Type B pancreatic cell (in vitro differentiated cells): ENCODE measurements around the gene MYO5C. TPM values are rescaled to one million over a fixed set of nuclear protein-coding genes. Genes with fewer than 3 reads are reported as not detected.

Experiments used
- DNase-seq: peaks from one replicate; pipeline ENCODE4 v3.0.0; 2021; ENCODE audit warnings: mixed read lengths; ENCODE audit not compliant: unreplicated experiment; ENCODE audit errors: extremely low spot score
- H3K27ac Mint-ChIP-seq: 2 replicates; pipeline ENCODE4 v1.8.0; 2021; ENCODE audit warnings: mild to moderate bottlenecking, mixed read lengths
- H3K27me3 Mint-ChIP-seq: 2 replicates; pipeline ENCODE4 v1.8.0; 2021; ENCODE audit warnings: mixed read lengths
- H3K36me3 Mint-ChIP-seq: 2 replicates; pipeline ENCODE4 v1.8.0; 2021; ENCODE audit warnings: mixed read lengths
- H3K4me1 Mint-ChIP-seq: one replicate; pipeline ENCODE4 v1.8.0; 2021; ENCODE audit warnings: mixed read lengths; ENCODE audit not compliant: unreplicated experiment
- H3K4me3 Mint-ChIP-seq: 2 replicates; pipeline ENCODE4 v1.8.0; 2021; ENCODE audit warnings: mild to moderate bottlenecking, mixed read lengths
- H3K9me3 Mint-ChIP-seq: 2 replicates; pipeline ENCODE4 v1.8.0; 2021; ENCODE audit warnings: mixed read lengths
- total RNA-seq: library from RNA; stranded (reverse); gene quantifications from 2 replicates; pipeline ENCODE4 v1.2.1, GENCODE V29; 2021; ENCODE audit warnings: low replicate concordance
- TF ChIP-seq, protein P1 (sequence below): fragments of 200-600 bp; sonication (generic); conservative IDR thresholded peaks from 2 replicates; pipeline ENCODE4 v1.5.0; 2021; ENCODE audit warnings: antibody characterized with exemption, mild to moderate bottlenecking

The MYO5C gene
- total RNA-seq, 1 donor from 2014 or later = 17.5 TPM

DNA sequence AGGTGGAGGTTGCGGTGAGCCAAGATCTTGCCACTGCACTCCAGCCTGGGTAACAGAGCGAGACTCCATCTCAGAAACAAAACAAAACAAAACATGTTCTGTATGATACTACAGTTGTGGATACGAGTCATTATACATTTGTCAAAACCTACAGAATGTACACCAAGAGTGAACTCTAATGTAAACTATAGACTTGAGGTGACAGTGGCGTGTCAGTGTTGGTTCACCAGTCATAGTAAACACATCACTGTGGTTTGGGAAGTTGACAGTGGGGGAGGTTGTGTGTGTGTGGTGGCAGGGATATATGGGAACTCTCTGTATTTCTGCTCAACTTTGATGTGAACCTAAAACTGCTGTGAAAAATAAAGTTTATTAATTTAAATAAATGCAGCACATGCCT, 71.4 kb downstream of the MYO5C start:
- no peak overlapping the region for H3K27ac Mint-ChIP-seq
- H3K4me1 Mint-ChIP-seq = no peaks in the 10 kb centered on the region
- H3K4me3 Mint-ChIP-seq = no peak overlapping the region
- TF ChIP-seq, protein P1, sequence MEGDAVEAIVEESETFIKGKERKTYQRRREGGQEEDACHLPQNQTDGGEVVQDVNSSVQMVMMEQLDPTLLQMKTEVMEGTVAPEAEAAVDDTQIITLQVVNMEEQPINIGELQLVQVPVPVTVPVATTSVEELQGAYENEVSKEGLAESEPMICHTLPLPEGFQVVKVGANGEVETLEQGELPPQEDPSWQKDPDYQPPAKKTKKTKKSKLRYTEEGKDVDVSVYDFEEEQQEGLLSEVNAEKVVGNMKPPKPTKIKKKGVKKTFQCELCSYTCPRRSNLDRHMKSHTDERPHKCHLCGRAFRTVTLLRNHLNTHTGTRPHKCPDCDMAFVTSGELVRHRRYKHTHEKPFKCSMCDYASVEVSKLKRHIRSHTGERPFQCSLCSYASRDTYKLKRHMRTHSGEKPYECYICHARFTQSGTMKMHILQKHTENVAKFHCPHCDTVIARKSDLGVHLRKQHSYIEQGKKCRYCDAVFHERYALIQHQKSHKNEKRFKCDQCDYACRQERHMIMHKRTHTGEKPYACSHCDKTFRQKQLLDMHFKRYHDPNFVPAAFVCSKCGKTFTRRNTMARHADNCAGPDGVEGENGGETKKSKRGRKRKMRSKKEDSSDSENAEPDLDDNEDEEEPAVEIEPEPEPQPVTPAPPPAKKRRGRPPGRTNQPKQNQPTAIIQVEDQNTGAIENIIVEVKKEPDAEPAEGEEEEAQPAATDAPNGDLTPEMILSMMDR = no peak
- H3K27me3 Mint-ChIP-seq = no peaks in the 10 kb centered on the region
- H3K36me3 Mint-ChIP-seq = no peaks in the 10 kb centered on the region
- no peak for DNase-seq
- H3K9me3 Mint-ChIP-seq = no peaks in the 10 kb centered on the region

DNA sequence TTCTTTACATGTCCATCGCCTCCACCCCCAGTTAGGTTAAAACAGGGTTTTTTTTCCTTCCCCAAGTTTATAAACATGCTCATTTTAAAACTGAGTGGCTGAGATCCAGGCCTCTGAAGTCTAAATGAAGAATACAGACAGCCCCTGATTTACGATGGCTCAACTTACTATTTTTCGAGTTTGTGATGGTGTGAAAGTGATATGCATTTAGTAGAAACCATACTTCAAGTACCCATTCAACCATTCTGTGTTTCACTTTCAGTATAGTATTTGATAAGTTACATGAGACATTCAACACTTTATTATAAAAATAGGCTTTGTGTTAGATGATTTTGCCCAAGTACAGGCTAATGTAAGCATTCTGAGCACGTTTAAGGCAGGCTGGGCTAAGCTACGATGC, 73.9 kb downstream of the MYO5C start:
- TF ChIP-seq, protein P1 = no peak
- Mint-ChIP-seq H3K9me3 (no peaks in the 10 kb centered on the region), H3K36me3 (no peaks in the 10 kb centered on the region), H3K27ac (no peak overlapping the region), H3K27me3 (no peaks in the 10 kb centered on the region), H3K4me3 (no peak overlapping the region), H3K4me1 (no peaks in the 10 kb centered on the region)
- DNase-seq = no peak

DNA sequence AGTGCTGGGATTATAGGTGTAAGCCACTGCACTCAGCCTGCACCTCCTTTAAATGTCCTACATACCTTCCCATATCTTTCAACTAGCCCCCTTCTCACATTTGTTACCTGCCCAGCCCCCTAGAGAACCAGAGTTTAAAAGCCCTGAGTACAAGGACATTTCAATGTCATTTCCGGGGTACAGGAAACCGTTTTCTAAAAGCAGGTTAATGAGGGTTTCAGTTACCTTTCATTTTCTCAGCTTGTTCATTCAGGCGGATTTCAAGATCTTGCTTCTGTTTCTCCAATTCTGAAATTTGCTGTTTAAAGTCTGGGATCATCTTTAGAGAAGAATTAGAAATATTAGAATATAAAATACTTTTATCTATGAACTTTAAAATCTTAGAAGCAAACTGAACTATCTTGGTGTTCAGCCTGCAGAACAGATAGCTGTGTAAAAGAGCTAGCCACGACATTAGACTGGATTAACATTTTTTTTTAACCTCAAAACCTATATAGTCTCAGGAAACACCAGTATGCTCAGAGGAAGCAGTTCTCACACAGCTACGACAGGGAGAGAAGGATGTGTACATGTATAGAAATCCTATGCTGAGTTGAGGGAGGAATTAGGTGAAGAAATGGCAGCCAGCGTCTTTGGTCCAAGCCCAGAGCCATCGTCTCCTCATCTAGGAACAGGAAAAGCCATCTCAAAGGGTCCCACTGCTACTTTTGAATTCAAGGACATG, 74.5 kb downstream of the MYO5C start:
- no peaks in the 10 kb centered on the region for H3K27me3 Mint-ChIP-seq
- DNase-seq = no peak
- H3K9me3 Mint-ChIP-seq = no peaks in the 10 kb centered on the region
- H3K27ac Mint-ChIP-seq = no peak overlapping the region
- no peaks in the 10 kb centered on the region for H3K36me3 Mint-ChIP-seq
- H3K4me3 Mint-ChIP-seq = no peak overlapping the region
- no peaks in the 10 kb centered on the region for H3K4me1 Mint-ChIP-seq
- TF ChIP-seq, protein P1 = no peak

DNA sequence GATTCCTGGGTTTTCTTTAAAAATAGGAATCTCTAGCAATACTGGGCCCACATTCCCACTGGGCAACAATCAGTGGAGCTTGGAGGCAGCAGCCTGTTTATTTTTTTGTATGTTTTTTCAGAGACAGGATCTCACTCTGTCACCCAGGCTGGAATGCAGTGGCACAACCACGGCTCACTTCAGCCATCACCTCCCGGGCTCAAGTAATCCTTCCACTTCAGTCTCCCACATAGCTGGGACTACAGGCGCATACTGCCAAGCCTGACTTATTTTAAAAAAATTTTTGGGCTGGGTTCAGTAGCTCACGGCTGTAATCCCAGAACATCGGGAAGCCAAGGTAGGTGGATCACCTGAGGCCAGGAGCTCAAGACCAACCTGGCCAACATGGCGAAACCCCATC, 75.4 kb downstream of the MYO5C start:
- Mint-ChIP-seq H3K9me3 (no peaks in the 10 kb centered on the region), H3K27ac (no peak overlapping the region), H3K4me1 (no peaks in the 10 kb centered on the region), H3K4me3 (no peak overlapping the region), H3K36me3 (no peaks in the 10 kb centered on the region), H3K27me3 (no peaks in the 10 kb centered on the region)
- TF ChIP-seq, protein P1 = no peak
- no peak for DNase-seq

DNA sequence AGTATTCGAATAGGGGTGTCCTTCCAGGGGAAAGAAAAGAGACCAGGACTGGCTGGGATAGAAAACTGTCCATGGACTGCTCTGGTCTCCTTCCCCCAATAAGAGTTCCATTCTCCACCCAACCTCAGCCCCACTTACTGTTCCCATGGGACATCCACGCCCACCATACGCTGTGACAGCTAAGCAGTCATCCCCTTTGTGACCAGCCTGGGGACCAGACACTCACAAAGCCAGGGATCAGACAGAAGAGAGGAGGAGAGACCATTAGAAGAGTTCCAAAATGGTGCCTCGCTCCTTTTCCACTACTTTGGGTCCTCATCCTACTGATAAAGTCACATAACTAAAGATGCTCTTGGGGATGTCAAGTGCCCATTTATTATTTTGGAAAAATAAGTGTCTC, 76.8 kb downstream of the MYO5C start:
- Mint-ChIP-seq H3K9me3 (no peaks in the 10 kb centered on the region), H3K27ac (no peak overlapping the region), H3K36me3 (no peaks in the 10 kb centered on the region), H3K4me1 (peaks cover 6% of the 10 kb centered on the region), H3K4me3 (no peak overlapping the region), H3K27me3 (no peaks in the 10 kb centered on the region)
- DNase-seq = no peak
- TF ChIP-seq, protein P1 = no peak
